C4-2B (cell line): ENCODE results near the gene GPR141.
"Not testable (repeated sequence)": the region's sequence is repeated elsewhere in the genome, so short reads cannot be mapped to it uniquely, and the experiment has no call there.

Source experiments
- H3K27ac ChIP-seq: fragments of 450-650 bp; 2 replicates; pipeline ENCODE4 v1.5.1; 2017
- CTCF ChIP-seq: fragments of 450-650 bp; conservative IDR thresholded peaks from 2 replicates; pipeline ENCODE4 v1.5.1; 2017; ENCODE audit warnings: mild to moderate bottlenecking
- ZFX ChIP-seq: fragments of 450-650 bp; IDR thresholded peaks from 2 replicates; pipeline ENCODE4 v1.6.1; 2017

The GPR141 gene

GRCh38 chr7:37686556-37687345 is 3.2 kb downstream of the GPR141 start:
- H3K27ac ChIP-seq = no peak overlapping the region
- TF ChIP-seq ZFX (no peak), CTCF (no peak)

DNA sequence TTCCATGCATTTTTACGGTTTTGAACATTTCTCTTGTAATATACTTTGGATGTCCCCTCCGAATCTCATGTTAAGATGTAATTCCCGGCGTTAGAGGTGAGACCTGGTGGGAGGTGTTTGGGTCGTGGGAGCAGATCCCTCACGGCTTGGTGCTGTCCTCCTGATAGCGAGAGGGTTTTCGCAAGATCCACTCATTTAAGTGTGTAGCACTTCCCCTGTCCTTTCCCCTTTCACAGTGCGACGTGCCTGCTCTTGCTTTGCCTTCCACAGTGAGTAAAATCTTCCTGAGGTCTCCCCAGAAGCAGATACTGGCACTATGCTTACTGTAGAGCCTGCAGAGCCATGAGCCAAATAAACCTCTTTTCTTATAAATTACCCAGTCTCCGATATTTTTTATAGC is 6.6 kb downstream of the GPR141 start:
- no peak overlapping the region for H3K27ac ChIP-seq
- TF ChIP-seq ZFX = no peak
- no peak for TF ChIP-seq CTCF

DNA sequence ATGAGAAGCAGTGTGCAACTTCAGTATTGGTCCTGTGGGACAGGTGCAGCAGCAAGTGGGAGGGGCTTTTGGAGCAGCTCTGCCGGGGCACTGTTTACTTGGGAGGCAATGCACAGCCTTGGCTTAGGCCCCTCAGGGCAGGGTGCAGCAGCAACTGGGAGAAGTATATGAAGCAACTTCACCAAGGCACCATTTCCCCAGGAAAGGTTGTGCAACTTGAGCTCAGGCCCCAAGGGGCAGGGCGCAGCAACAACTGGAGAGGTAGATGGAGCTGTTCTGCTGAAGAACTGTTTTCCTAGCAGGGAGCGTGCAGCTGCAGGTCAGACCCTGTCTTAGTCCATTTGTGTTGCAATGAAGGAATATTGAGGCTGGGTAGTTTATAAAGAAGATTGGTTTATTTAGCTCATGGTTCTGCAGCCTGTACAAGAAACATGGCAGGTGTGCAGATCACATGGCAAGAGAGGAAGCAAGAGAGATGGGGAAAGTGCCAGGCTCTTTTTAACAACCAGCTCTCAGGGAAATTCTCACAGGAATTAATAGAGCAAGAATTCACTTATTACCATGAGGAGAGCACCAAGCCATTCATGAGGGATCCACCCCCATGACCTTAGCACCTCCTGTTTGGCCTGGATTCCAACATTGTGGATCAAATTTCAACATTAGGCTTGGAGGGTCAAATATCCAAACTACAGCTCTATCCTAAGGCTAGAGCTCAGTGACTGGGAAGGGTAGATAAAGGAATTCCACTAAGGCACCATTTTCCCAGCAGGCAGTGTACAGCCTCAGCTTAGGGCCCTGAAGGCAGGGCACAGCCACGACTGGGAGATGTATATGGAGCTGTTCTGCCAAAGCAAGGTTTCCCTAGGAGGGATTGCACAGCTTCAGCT is 10.9 kb downstream of the GPR141 start:
- no peak overlapping the region for H3K27ac ChIP-seq
- TF ChIP-seq CTCF = no peak
- no peak for TF ChIP-seq ZFX

DNA sequence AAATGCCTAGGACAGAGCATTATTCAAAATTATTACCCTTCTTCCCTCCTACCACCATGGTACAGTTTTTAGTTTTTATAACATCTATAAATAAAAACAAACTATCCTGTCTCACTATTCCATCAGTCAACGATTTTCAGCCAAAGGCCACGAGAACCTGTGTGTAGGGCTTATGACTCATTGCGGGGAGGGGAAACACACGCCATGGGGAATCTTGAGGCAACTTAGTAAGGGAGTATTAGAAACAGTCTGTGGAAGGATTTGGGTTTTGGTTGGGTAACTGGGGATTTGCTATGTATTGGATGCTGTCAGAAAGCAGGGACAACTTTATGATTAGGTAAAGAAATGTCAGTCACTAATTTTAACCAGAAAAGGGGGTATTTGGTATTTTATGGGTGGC is 14.7 kb downstream of the GPR141 start:
- no peak overlapping the region for H3K27ac ChIP-seq
- TF ChIP-seq CTCF = no peak
- no peak for TF ChIP-seq ZFX

GRCh38 chr7:37698782-37699181 is 15.2 kb downstream of the GPR141 start:
- TF ChIP-seq CTCF = no peak
- no peak for TF ChIP-seq ZFX
- H3K27ac ChIP-seq = no peak overlapping the region

DNA sequence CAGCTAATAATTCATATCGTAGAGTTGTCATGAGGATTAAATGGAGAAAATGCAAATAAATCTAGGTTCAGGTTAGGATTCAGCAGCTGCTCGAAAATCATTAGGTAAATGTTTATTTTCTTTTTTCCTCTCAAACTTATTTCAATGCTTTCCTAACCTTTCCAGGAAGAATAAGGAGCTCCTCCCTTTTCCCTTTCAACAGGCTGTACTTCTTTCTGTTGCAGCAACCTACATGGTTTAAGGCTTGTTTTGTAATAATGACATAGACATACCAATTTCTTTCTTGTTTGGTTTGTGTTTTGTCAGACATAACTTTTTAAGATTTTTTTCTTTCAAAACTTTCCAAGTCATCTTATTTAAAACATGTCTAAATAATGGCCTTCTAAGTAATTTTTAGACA is 18.2 kb downstream of the GPR141 start:
- H3K27ac ChIP-seq = no peak overlapping the region
- TF ChIP-seq CTCF (no peak), ZFX (no peak)

- TF ChIP-seq CTCF = no peak
- no peak for TF ChIP-seq ZFX
- H3K27ac ChIP-seq = no peak overlapping the region
Measured at GRCh38 chr7:37703361-37703760, 19.8 kb downstream of the GPR141 start.

DNA sequence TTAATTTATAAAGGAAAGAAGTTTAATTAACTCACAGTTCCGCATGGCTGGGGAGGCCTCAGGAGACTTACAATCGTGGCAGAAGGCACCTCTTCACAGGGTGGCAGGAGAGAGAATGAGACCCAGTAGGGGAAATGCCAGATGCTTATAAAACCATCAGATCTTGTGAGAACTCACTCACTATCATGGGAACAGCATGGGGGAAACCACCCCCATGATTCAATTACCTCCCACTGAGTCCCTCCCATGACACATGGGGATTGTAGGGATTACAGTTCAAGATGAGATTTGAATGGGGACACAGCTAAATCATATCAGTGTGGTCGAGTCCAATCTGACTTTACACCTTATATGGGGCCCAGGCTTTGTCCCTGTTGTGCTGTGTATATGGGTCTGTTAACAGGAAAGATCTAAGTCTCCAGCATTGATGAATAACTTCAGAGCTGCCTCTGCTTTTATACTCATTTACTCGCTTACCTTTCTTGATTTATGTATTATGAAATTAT is 20.8 kb downstream of the GPR141 start:
- not testable (repeated sequence) for H3K27ac ChIP-seq
